DND-41 (cell line): ENCODE results near the gene MFSD12.

Experiments used
- ATAC-seq: fragments of 200-7000 bp; cut with Tn5 transposase; 3 replicates; pipeline ENCODE4 v1.9.1; 2021; ENCODE audit warnings: low read depth; ENCODE audit not compliant: insufficient read depth
- DNase-seq: peaks from one replicate; pipeline ENCODE4 v3.0.0-alpha.2; 2020
- H2AFZ ChIP-seq: 2 replicates; pipeline ENCODE4 v1.6.0; 2012; ENCODE audit warnings: low read depth, low read length
- H3K27ac ChIP-seq: 2 replicates; pipeline ENCODE4 v1.5.1; 2012; ENCODE audit warnings: low read length, inconsistent platforms
- H3K27me3 ChIP-seq: fragments of 200-600 bp; sonication (generic); 2 replicates; pipeline ENCODE4 v1.6.0; 2012; ENCODE audit warnings: low read length, mild to moderate bottlenecking, inconsistent platforms; ENCODE audit not compliant: insufficient read depth, poor library complexity
- H3K36me3 ChIP-seq: 2 replicates; pipeline ENCODE4 v1.5.1; 2012; ENCODE audit warnings: low read length, inconsistent platforms; ENCODE audit not compliant: insufficient read depth
- H3K4me1 ChIP-seq: 2 replicates; pipeline ENCODE4 v1.5.1; 2012; ENCODE audit warnings: mild to moderate bottlenecking, low read length; ENCODE audit not compliant: insufficient read depth
- H3K4me2 ChIP-seq: 2 replicates; pipeline ENCODE4 v1.6.0; 2012; ENCODE audit warnings: mild to moderate bottlenecking, moderate library complexity, low read length, inconsistent platforms; ENCODE audit not compliant: insufficient read depth
- H3K4me3 ChIP-seq, 2 experiments: fragments of 200-600 bp in 1 of 2; shearing (Covaris generic) in 1 of 2; 2 replicates each; pipeline ENCODE4 v1.5.1; 2012 to 2016; ENCODE audit warnings: inconsistent platforms in 2 of 2, low read length in 2 of 2, mild to moderate bottlenecking in 2 of 2, low read depth in 1 of 2, moderate library complexity in 1 of 2
- H3K79me2 ChIP-seq: 2 replicates; pipeline ENCODE4 v1.6.0; 2012; ENCODE audit warnings: low read length, inconsistent platforms; ENCODE audit not compliant: insufficient read depth
- H3K9ac ChIP-seq: 2 replicates; pipeline ENCODE4 v1.6.0; 2012; ENCODE audit warnings: low read depth, mild to moderate bottlenecking, inconsistent platforms, low read length, moderate library complexity
- H3K9me3 ChIP-seq: 2 replicates; pipeline ENCODE4 v1.5.1; 2012; ENCODE audit warnings: low read length, moderate library complexity, mild to moderate bottlenecking, inconsistent platforms; ENCODE audit not compliant: insufficient read depth, severe bottlenecking
- H4K20me1 ChIP-seq: 2 replicates; pipeline ENCODE4 v1.6.0; 2012; ENCODE audit warnings: low read length; ENCODE audit not compliant: insufficient read depth
- EZH2 ChIP-seq: IDR thresholded peaks from 3 replicates; pipeline ENCODE4 v1.6.1; 2012; ENCODE audit warnings: borderline replicate concordance, low read depth, mild to moderate bottlenecking, moderate library complexity, low read length, inconsistent platforms; ENCODE audit not compliant: severe bottlenecking
- TF ChIP-seq, protein P1 (sequence below): IDR thresholded peaks from 2 replicates; pipeline ENCODE4 v1.5.1; 2012; ENCODE audit warnings: borderline replicate concordance, low read length, moderate library complexity, mild to moderate bottlenecking; ENCODE audit not compliant: poor library complexity, severe bottlenecking; ENCODE audit errors: extremely low read depth

Gene MFSD12

DNA sequence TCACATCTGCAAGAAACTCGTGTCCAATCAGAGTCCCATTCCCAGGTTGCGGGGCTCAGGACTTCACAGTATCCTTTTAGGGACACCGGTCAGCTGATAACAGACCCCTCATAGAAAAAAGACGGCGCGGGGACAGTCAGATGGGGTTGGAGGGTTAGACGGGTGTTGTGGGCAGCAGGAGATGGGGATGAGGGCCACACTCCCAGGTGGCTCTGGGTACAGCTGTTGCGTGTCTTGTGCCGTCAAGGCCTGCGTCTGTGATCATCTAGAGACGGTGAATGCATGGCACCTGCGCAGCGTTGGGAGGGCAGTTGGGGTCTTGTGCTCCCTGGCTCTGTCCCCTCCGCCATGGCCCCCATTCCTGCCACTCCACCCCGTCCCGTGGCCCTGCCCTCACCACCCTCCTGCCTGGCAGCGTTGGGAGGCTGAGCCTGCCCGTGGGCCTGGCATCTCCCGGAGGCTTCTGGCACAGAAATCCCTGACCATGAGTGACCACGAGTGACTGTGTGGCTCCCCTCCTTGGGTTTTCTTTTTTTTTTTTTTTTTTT is 32.4 kb downstream of the MFSD12 start:
- no peak overlapping the region for H3K27ac ChIP-seq
- DNase-seq (no peak), ATAC-seq (no peak)
- no peak overlapping the region for H3K4me3 ChIP-seq
- H3K36me3 ChIP-seq, result peaks cover 88% of the 10 kb centered on the region
- H3K9ac ChIP-seq, result no peak overlapping the region
- H3K4me1 ChIP-seq, result no peaks in the 10 kb centered on the region
- no peak overlapping the region for H2AFZ ChIP-seq
- H3K4me2 ChIP-seq, result no peak overlapping the region
- TF ChIP-seq, protein P1, sequence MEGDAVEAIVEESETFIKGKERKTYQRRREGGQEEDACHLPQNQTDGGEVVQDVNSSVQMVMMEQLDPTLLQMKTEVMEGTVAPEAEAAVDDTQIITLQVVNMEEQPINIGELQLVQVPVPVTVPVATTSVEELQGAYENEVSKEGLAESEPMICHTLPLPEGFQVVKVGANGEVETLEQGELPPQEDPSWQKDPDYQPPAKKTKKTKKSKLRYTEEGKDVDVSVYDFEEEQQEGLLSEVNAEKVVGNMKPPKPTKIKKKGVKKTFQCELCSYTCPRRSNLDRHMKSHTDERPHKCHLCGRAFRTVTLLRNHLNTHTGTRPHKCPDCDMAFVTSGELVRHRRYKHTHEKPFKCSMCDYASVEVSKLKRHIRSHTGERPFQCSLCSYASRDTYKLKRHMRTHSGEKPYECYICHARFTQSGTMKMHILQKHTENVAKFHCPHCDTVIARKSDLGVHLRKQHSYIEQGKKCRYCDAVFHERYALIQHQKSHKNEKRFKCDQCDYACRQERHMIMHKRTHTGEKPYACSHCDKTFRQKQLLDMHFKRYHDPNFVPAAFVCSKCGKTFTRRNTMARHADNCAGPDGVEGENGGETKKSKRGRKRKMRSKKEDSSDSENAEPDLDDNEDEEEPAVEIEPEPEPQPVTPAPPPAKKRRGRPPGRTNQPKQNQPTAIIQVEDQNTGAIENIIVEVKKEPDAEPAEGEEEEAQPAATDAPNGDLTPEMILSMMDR, result no peak
- TF ChIP-seq EZH2, result no peak
- peaks cover 39% of the 10 kb centered on the region for H3K79me2 ChIP-seq
- H4K20me1 ChIP-seq, result peaks cover 62% of the 10 kb centered on the region
- no peaks in the 10 kb centered on the region for H3K9me3 ChIP-seq
- no peaks in the 10 kb centered on the region for H3K27me3 ChIP-seq

DNA sequence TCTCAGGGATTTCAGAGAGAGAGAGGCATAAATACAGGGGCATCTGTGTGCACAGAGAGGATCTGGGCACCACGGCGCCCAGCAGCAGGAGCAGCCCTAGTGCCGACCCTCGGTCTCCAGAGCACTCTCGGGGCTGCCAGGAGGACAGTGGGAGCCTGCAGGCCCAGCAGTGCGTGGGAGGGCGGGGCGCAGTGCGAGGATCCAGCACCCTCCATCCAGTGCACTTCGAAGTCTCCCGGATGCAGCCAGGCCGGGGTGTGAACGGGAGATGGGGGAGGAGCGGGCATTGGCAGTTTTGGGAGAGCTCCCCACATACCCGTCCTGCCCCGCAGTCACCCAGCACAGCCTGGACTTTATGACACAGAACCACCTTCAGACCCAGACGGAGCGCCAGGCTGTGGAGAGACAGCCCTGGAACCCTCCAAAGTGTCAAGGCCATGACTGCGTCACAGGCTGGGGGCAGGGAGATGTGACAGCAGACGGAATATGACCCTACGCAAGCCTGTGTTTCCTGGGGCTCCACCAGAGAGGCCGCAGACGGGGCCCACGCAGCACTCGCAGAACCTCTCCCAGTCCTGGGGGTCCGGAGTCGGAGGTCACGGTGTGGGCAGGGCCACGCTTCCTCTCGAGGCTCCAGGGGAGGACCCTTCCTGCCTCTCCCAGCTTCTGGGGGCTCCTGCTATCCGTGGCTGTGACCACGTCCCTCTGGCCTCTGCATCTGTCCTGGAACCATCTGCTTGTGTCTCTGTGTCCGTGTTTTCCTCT is 33.1 kb downstream of the MFSD12 start:
- DNase-seq (no peak), ATAC-seq (no peak)
- TF ChIP-seq, protein P1, result no peak
- TF ChIP-seq EZH2, result no peak
- H3K4me3 ChIP-seq, result no peak overlapping the region
- no peaks in the 10 kb centered on the region for H3K4me1 ChIP-seq
- H2AFZ ChIP-seq, result no peak overlapping the region
- no peaks in the 10 kb centered on the region for H3K27me3 ChIP-seq
- H4K20me1 ChIP-seq, result peaks cover 69% of the 10 kb centered on the region
- H3K36me3 ChIP-seq, result peaks cover 95% of the 10 kb centered on the region
- H3K79me2 ChIP-seq, result peaks cover 46% of the 10 kb centered on the region
- H3K4me2 ChIP-seq, result no peak overlapping the region
- H3K27ac ChIP-seq, result no peak overlapping the region
- no peak overlapping the region for H3K9ac ChIP-seq
- H3K9me3 ChIP-seq, result no peaks in the 10 kb centered on the region

DNA sequence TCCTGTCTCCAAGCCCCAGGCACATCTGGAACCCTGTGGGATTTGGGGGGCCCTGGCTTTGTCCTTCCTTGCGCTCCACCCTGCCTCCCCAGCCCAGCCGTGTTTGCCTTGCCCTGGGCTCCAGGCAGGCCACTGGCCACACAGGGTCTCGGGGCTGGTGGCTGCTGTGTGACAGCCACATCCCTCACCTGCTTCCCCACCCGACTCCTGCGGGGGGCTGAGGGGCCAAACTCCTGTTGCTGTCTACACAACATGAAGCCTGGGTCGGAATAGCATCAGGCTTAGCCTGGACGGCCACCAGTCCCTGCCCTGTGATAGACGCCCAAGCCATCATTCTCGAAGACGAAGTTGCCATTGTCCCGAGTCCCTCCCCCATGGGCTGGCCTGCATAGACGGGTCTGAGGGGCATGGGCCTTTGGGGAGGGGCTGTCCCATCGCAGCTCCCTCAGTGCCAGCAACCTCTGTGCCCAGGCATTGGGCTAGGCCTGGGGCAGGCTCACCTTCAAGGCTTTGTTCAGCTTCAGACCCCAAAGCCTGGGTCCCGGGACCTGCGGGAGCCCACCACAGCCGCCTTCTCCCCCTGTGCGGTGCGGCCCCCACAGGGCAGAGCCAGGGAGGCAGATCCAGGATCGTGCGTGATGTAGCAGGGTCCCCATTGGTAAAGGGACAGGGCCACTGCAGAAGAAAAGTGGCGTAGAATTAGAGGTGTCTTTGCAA is 33.9 kb downstream of the MFSD12 start:
- Histone ChIP-seq H4K20me1 (peaks cover 76% of the 10 kb centered on the region), H3K36me3 (peaks cover 95% of the 10 kb centered on the region), H3K4me1 (no peaks in the 10 kb centered on the region), H3K9ac (no peak overlapping the region), H3K4me2 (no peak overlapping the region), H2AFZ (no peak overlapping the region), H3K27ac (no peak overlapping the region), H3K4me3 (no peak overlapping the region), H3K9me3 (no peaks in the 10 kb centered on the region), H3K27me3 (no peaks in the 10 kb centered on the region), H3K79me2 (peaks cover 54% of the 10 kb centered on the region)
- ATAC-seq, result no peak
- no peak for DNase-seq
- TF ChIP-seq EZH2, result no peak
- TF ChIP-seq, protein P1, result no peak
